K562 (cell line): ENCODE data around the gene PIAS3. TPM values are rescaled to one million over a fixed set of nuclear protein-coding genes. Genes with fewer than 3 reads are reported as not detected.
A peak's percentile ranks its signal among the peaks of the same experiment; 100 is the strongest.

Experiments used
- ATAC-seq: fragments of 200-7000 bp; cut with Tn5 transposase; 3 replicates; pipeline ENCODE4 v1.9.1; 2020; ENCODE audit warnings: moderate library complexity
- BruUV-seq: library from RNA; stranded (reverse); fragments of 400-500 nt; replicated peaks from 2 replicates; lab custom pipeline; 2021; lab: Mats Ljungman, UMichigan
- CTCF ChIA-PET: fragments of 300-600 bp; formaldehyde crosslinking; extraction: SDS; loops from one replicate; lab custom pipeline; 2021; ENCODE audit warnings: low intra/inter-chr PET ratio; lab: Yijun Ruan, JAX
- POLR2A ChIA-PET: fragments of 300-600, 350-650 bp; sonication (Branson Sonifier 250); formaldehyde crosslinking; extraction: SDS; loops from one replicate; lab custom pipeline; 2021; ENCODE audit warnings: antibody characterized with exemption, inconsistent platforms; lab: Yijun Ruan, JAX
- DNase-seq, 4 experiments: peaks; one replicate each; pipeline versions ENCODE4 v3.0.0 to v3.0.0-alpha.2; 2011 to 2018; ENCODE audit warnings: low spot score in 3 of 4, mixed read lengths in 3 of 4; ENCODE audit errors: extremely low read depth in 1 of 4
- FAIRE-seq: peaks from 2 replicates; lab custom pipeline; 2011; peaks lifted over from hg19 to GRCh38; lab: Jason Lieb, UNC
- H2AFZ ChIP-seq: 2 replicates; pipeline ENCODE4 v1.6.0; 2011; ENCODE audit warnings: low read depth, low read length, control low read depth, inconsistent platforms
- H3K27ac ChIP-seq: fragments of 200-600 bp; 3 replicates; pipeline ENCODE4 v1.8.0; 2011; ENCODE audit warnings: low read depth, mild to moderate bottlenecking, control low read depth, inconsistent platforms, low read length, moderate library complexity, mixed read lengths; ENCODE audit errors: extremely low read depth
- H3K27me3 ChIP-seq, 2 experiments: fragments of 300-600 bp in 1 of 2; 2 replicates in 1 of 2; 3 replicates in 1 of 2; pipeline versions ENCODE4 v1.6.0 to v1.8.0; 2011; ENCODE audit warnings: inconsistent platforms in 2 of 2, low read length in 2 of 2, mild to moderate bottlenecking in 1 of 2, mixed read lengths in 1 of 2, moderate library complexity in 1 of 2; ENCODE audit not compliant: control insufficient read depth in 2 of 2, insufficient read depth in 2 of 2
- H3K36me3 ChIP-seq: fragments of 300-600 bp; 3 replicates; pipeline ENCODE4 v1.8.0; 2011; ENCODE audit warnings: mild to moderate bottlenecking, low read length, inconsistent platforms; ENCODE audit not compliant: control insufficient read depth, insufficient read depth
- H3K4me1 ChIP-seq, 2 experiments: fragments of 200-600 bp in 1 of 2; replicated peaks in 1 of 2; 2 replicates in 1 of 2; 3 replicates in 1 of 2; pipeline versions ENCODE4 v1.5.1 to v1.8.0; 2011; ENCODE audit warnings: inconsistent platforms in 2 of 2, low read length in 2 of 2, mild to moderate bottlenecking in 1 of 2, mixed read lengths in 1 of 2, moderate library complexity in 1 of 2; ENCODE audit not compliant: control insufficient read depth in 2 of 2, insufficient read depth in 2 of 2
- H3K4me2 ChIP-seq: 2 replicates; pipeline ENCODE4 v1.6.1; 2011; ENCODE audit warnings: low read length, control low read depth, inconsistent platforms, mixed read lengths; ENCODE audit not compliant: insufficient read depth
- H3K4me3 ChIP-seq: fragments of 200-600 bp; sonication (generic), shearing (Covaris generic); 2 replicates; pipeline ENCODE4 v1.5.1; 2016; ENCODE audit warnings: control low read depth, inconsistent platforms
- H3K79me2 ChIP-seq: fragments of 200-600 bp; 3 replicates; pipeline ENCODE4 v1.8.0; 2011; ENCODE audit warnings: low read length, inconsistent platforms; ENCODE audit not compliant: control insufficient read depth, insufficient read depth
- H3K9ac ChIP-seq, 2 experiments: 2 replicates each; pipeline versions ENCODE4 v1.6.0 to v1.6.1; 2011; ENCODE audit warnings: low read depth in 2 of 2, low read length in 2 of 2, control low read depth in 1 of 2, inconsistent platforms in 1 of 2, mild to moderate bottlenecking in 1 of 2, mixed read lengths in 1 of 2; ENCODE audit not compliant: insufficient read depth in 1 of 2
- H3K9me1 ChIP-seq: one replicate; pipeline ENCODE4 v1.6.0; 2011; ENCODE audit warnings: inconsistent platforms, mild to moderate bottlenecking, low read length, moderate library complexity; ENCODE audit not compliant: control insufficient read depth, insufficient read depth
- H3K9me3 ChIP-seq: replicated peaks from 2 replicates; pipeline ENCODE4 v1.5.1; 2011; ENCODE audit warnings: low read depth, low read length, inconsistent platforms; ENCODE audit not compliant: control insufficient read depth, insufficient read depth
- H4K20me1 ChIP-seq: replicated peaks from 2 replicates; pipeline ENCODE4 v1.6.1; 2011; ENCODE audit warnings: low read length, inconsistent platforms, mixed read lengths; ENCODE audit not compliant: control insufficient read depth, insufficient read depth
- BCOR ChIP-seq: fragments of 450-650 bp; IDR thresholded peaks from 2 replicates; pipeline ENCODE4 v1.6.1; 2016
- CREB3 ChIP-seq: fragments of 450-650 bp; conservative IDR thresholded peaks from 2 replicates; pipeline ENCODE4 v1.6.1; 2016; ENCODE audit warnings: missing genetic modification characterization, low read depth, mild to moderate bottlenecking, missing compliant biosample characterization, moderate library complexity
- GABPA ChIP-seq: fragments of 200-800 bp; sonication (Bioruptor generic); conservative IDR thresholded peaks from 2 replicates; pipeline ENCODE4 v1.6.1; 2016; ENCODE audit warnings: low read depth, missing genetic modification characterization, missing compliant biosample characterization
- HMG20B ChIP-seq: fragments of 250-450 bp; sonication (Bioruptor Pico); IDR thresholded peaks from 2 replicates; pipeline ENCODE4 v1.5.0; 2021; ENCODE audit warnings: mild to moderate bottlenecking
- JUN ChIP-seq, 2 experiments: sonication (generic) in 1 of 2; formaldehyde crosslinking in 1 of 2; IDR thresholded peaks; 2 replicates each; pipeline versions ENCODE4 v1.6.1 to v1.8.0; 2012 to 2022; ENCODE audit warnings: borderline replicate concordance in 2 of 2, mild to moderate bottlenecking in 2 of 2, improper control_type of control experiment in 1 of 2, low read depth in 1 of 2, low read length in 1 of 2, missing genetic modification reagents in 1 of 2
- KDM4B ChIP-seq, 2 experiments: fragments of 450-650 bp in 1 of 2; sonication (generic) in 1 of 2; IDR thresholded peaks; 2 replicates each; pipeline ENCODE4 v1.6.1; 2016 to 2017; ENCODE audit warnings: borderline replicate concordance in 2 of 2, antibody characterized with exemption in 1 of 2, low read depth in 1 of 2, mild to moderate bottlenecking in 1 of 2
- KLF13 ChIP-seq: fragments of 450-650 bp; IDR thresholded peaks from 2 replicates; pipeline ENCODE4 v1.6.1; 2016; ENCODE audit warnings: missing genetic modification characterization, low read depth, mild to moderate bottlenecking, missing compliant biosample characterization, moderate library complexity, borderline replicate concordance
- MAZ ChIP-seq, 2 experiments: fragments of 450-650 bp in 1 of 2; sonication (generic) in 1 of 2; formaldehyde crosslinking; IDR thresholded peaks in 1 of 2; conservative IDR thresholded peaks in 1 of 2; 2 replicates each; pipeline versions ENCODE4 v1.4.0 to v1.5.0; 2020; ENCODE audit warnings: mild to moderate bottlenecking in 1 of 2, missing genetic modification reagents in 1 of 2
- NCOA4 ChIP-seq: fragments of 450-650 bp; IDR thresholded peaks from 2 replicates; pipeline ENCODE4 v1.6.1; 2018; ENCODE audit warnings: mild to moderate bottlenecking; ENCODE audit not compliant: partially characterized antibody
- NR2F6 ChIP-seq: fragments of 450-650 bp; formaldehyde crosslinking; IDR thresholded peaks from 2 replicates; pipeline ENCODE4 v1.4.0; 2020; ENCODE audit warnings: mild to moderate bottlenecking
- SETDB1 ChIP-seq: IDR thresholded peaks from one replicate; pipeline ENCODE4 v1.6.1; 2012; ENCODE audit warnings: low read length, control low read depth, inconsistent platforms
- SRSF9 ChIP-seq: fragments of 200-400 bp; formaldehyde crosslinking; IDR thresholded peaks from 2 replicates; pipeline ENCODE4 v1.6.1; 2017; ENCODE audit warnings: low read depth, low read length, borderline replicate concordance
- TEAD2 ChIP-seq: fragments of 450-650 bp; IDR thresholded peaks from 2 replicates; pipeline ENCODE4 v1.6.1; 2016; ENCODE audit warnings: missing genetic modification characterization, control low read depth, missing compliant biosample characterization
- ZBTB33 ChIP-seq: sonication (generic); formaldehyde crosslinking; IDR thresholded peaks from 2 replicates; pipeline ENCODE4 v1.8.1; 2023; ENCODE audit warnings: mild to moderate bottlenecking, missing genetic modification reagents
- ZNF12 ChIP-seq: sonication (generic); formaldehyde crosslinking; IDR thresholded peaks from 2 replicates; pipeline ENCODE4 v1.4.0; 2020; ENCODE audit warnings: mild to moderate bottlenecking, missing genetic modification reagents
- ZNF263 ChIP-seq: sonication (generic); formaldehyde crosslinking; IDR thresholded peaks from 2 replicates; pipeline ENCODE4 v1.8.0; 2022; ENCODE audit warnings: mild to moderate bottlenecking, missing genetic modification reagents, borderline replicate concordance
- ZNF644 ChIP-seq: fragments of 200-800 bp; sonication (Bioruptor generic); IDR thresholded peaks from 2 replicates; pipeline ENCODE4 v1.6.1; 2016; ENCODE audit warnings: low read depth, missing genetic modification characterization, missing compliant biosample characterization
- ZNF764 ChIP-seq: fragments of 250-450 bp; sonication (Bioruptor Pico); IDR thresholded peaks from 2 replicates; pipeline ENCODE4 v1.4.0; 2020; ENCODE audit warnings: low read depth, mild to moderate bottlenecking, moderate library complexity
- ZNF77 ChIP-seq: fragments of 250-450 bp; sonication (Bioruptor Pico); IDR thresholded peaks from 2 replicates; pipeline ENCODE4 v1.5.0; 2020
- WGBS: fragments of 100-300 bp; shearing (Covaris generic); methylation state at CpG from one replicate; pipeline ENCODE4 v1.1.6; 2016; ENCODE audit warnings: low coverage, mixed read lengths; ENCODE audit not compliant: insufficient coverage; ENCODE audit errors: missing lambda C conversion rate; 5-methylcytosine and 5-hydroxymethylcytosine counted together
- in situ Hi-C: fragments of 300-500 bp; cut with MboI; formaldehyde crosslinking; loops from 4 replicates; pipeline ENCODE4 v1.15.0; 2018; ENCODE audit warnings: inconsistent platforms, mixed read lengths
- intact Hi-C: fragments of 100-400 bp; cut with micrococcal nuclease; formaldehyde crosslinking; loops from 2 replicates; pipeline ENCODE4 v1.14.2; 2022
- polyA plus RNA-seq, 8 experiments: library from polyadenylated mRNA; depleted of rRNA in 4 of 8; stranded (reverse) in 5 of 8; unstranded in 3 of 8; fragments of >200 nt; fragmentation: Nextera tagmentation in 2 of 8; fragmentation: Illumina TruSeq in 1 of 8; extraction: Ambion mirVana in 2 of 8; extraction: Trizol in 1 of 8; gene quantifications; 2 replicates each; pipeline versions ENCODE4 v1.2.1 to v1.2.3, GENCODE V29; 2011 to 2014; ENCODE audit warnings: inconsistent platforms in 1 of 8, missing spikeins in 1 of 8
- total RNA-seq, 7 experiments: library from RNA; depleted of rRNA in 6 of 7; stranded (reverse); fragments of >200 nt in 6 of 7; fragmentation: Illumina TruSeq in 2 of 7; extraction: Trizol in 2 of 7; gene quantifications; 2 replicates each; pipeline versions ENCODE4 v1.2.1 to v1.2.3, GENCODE V29; 2011 to 2021; ENCODE audit warnings: low replicate concordance in 1 of 7

PIAS3 gene
- total and polyA plus RNA-seq, 9 of the 15 experiments (the other 6 are each of a cell fraction or from before 2014, with no cell fraction given) = 1.1 to 25.6 (median 7.9) TPM

GRCh38 chr1:145859491-145860023 lies 676 bp upstream of the PIAS3 start:
- peak overlapping the region; percentile 73 to 90 for H3K9ac ChIP-seq
- H3K9me1 ChIP-seq = no peaks in the 10 kb centered on the region
- DNase-seq (peak; percentile 92 to 94 (median 94)), ATAC-seq (peak; percentile 94), FAIRE-seq (peak; percentile 94)
- H2AFZ ChIP-seq = peak overlapping the region; percentile 100
- peaks cover 13% of the 10 kb centered on the region for H3K79me2 ChIP-seq
- peaks cover 22% of the 10 kb centered on the region; the same call in 2 of the 3 replicates for H3K36me3 ChIP-seq
- peaks cover 6% of the 10 kb centered on the region; the same call in 1 of the 2 replicates for H3K9me3 ChIP-seq
- no peaks in the 10 kb centered on the region for H4K20me1 ChIP-seq
- peak overlapping the region; percentile 82 for H3K4me3 ChIP-seq
- intact Hi-C loops (loop anchor here (2.0 kb wide), 1 partner anchor 15 kb away; the partner anchor contains the start of gene NUDT17), in situ Hi-C loops (no loop called here)
- WGBS = 0% methylated on average over 23 of the region's 41 CpGs
- H3K27ac ChIP-seq = peak overlapping the region; percentile 73
- H3K27me3 ChIP-seq = no peaks in the 10 kb centered on the region
- peaks cover 10 to 18% of the 10 kb centered on the region in 2 experiments; a peak in 4 of 5 replicates for H3K4me1 ChIP-seq
- ChIA-PET POLR2A (interaction anchor here (0.5 to 3.4 kb wide), 26 partner anchors 9 to 192 kb away, joined by 3 to 35 read pairs (median 5); partner anchors contain the start of genes NUDT17, PEX11B, POLR3C and RBM8A), CTCF (no interaction called here)
- H3K4me2 ChIP-seq = peak overlapping the region; percentile 95
- BruUV-seq = no TSS peak
- TF ChIP-seq CREB3 (no peak), JUN (IDR thresholded peaks at IDR 0.05; ENCODE audit: borderline replicate concordance, low read depth, low read length) (no peak), JUN (CRISPR knock-in tag; IDR thresholded peaks at IDR 0.05; ENCODE audit: borderline replicate concordance) (no peak), BCOR (no peak; the same call in 1 of the 2 replicates), HMG20B (CRISPR knock-in tag) (no peak), ZNF263 (CRISPR knock-in tag) (0 out of 2 replicates have a peak, but pooled peaks have one; percentile 12), ZBTB33 (no peak), ZNF77 (CRISPR knock-in tag) (no peak), GABPA (tag) (0 out of 2 replicates have a peak, but pooled peaks have one; percentile 17), KLF13 (tag) (no peak), ZNF764 (CRISPR knock-in tag) (no peak), NCOA4 (no peak), ZNF12 (CRISPR knock-in tag) (no peak; the same call in 1 of the 2 replicates), SETDB1 (no peak), KDM4B (IDR thresholded peaks at IDR 0.05; ENCODE audit: borderline replicate concordance in 2 of 2, low read depth in 1 of 2) (no peak), ZNF644 (tag) (no peak), TEAD2 (tag) (no peak), MAZ (CRISPR knock-in tag; conservative IDR thresholded peaks at IDR 0.05 in 1 of 2, IDR thresholded peaks at IDR 0.05 in 1 of 2) (peak in 1 of 2 experiments; percentile 20; a peak in 1 of 4 replicates), NR2F6 (CRISPR knock-in tag) (no peak), SRSF9 (no peak)
